MM.1S (cell line): Measurements from ENCODE around the gene COL11A2.

Source experiments
- EZH2 ChIP-seq: fragments of 300-600 bp; sonication (generic); optimal IDR thresholded peaks from 2 replicates; pipeline ENCODE3; 2017; ENCODE audit warnings: low read depth, mild to moderate bottlenecking, antibody characterized with exemption, low read length, mixed read lengths
- TF ChIP-seq, protein P1 (sequence below): fragments of 300-600 bp; sonication (generic); IDR thresholded peaks from 2 replicates; pipeline ENCODE4 v1.5.1; 2016; ENCODE audit warnings: antibody characterized with exemption, low read length, mixed read lengths

DNA sequence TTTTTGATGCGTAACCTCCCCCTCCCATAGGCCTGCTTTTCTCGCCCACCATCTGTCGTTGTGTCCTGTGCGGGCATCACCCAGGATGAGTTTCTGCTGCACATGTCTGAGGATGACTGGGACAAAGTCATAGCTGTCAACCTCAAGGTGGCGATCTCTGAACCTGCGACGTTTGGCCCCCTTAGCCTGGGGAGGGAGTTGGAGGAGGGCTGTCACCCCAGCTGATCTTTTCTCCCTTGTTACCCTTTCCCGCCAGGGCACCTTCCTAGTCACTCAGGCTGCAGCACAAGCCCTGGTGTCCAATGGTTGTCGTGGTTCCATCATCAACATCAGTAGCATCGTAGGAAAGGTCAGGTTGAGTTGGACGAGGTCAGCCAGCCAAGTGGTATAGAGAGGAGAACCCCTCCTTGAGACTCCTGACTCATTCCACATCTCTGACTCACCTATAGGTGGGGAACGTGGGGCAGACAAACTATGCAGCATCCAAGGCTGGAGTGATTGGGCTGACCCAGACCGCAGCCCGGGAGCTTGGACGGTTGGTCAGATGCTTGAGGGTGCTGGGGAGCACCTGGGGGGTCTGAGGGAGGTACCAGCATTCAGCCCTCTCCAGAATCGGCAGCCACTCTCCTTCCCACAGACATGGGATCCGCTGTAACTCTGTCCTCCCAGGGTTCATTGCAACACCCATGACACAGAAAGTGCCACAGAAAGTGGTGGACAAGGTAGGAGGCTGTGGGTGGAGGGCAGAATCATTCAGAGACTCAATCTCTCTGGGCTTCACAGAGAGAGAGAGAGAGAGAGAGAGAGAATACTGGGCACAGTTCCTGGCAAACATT is 13.1 kb upstream of the COL11A2 start:
- TF ChIP-seq, protein P1, sequence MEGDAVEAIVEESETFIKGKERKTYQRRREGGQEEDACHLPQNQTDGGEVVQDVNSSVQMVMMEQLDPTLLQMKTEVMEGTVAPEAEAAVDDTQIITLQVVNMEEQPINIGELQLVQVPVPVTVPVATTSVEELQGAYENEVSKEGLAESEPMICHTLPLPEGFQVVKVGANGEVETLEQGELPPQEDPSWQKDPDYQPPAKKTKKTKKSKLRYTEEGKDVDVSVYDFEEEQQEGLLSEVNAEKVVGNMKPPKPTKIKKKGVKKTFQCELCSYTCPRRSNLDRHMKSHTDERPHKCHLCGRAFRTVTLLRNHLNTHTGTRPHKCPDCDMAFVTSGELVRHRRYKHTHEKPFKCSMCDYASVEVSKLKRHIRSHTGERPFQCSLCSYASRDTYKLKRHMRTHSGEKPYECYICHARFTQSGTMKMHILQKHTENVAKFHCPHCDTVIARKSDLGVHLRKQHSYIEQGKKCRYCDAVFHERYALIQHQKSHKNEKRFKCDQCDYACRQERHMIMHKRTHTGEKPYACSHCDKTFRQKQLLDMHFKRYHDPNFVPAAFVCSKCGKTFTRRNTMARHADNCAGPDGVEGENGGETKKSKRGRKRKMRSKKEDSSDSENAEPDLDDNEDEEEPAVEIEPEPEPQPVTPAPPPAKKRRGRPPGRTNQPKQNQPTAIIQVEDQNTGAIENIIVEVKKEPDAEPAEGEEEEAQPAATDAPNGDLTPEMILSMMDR: peak; percentile 46
- TF ChIP-seq EZH2: no peak
